Measurements from ENCODE around the gene SLC25A31.

Gene SLC25A31

GRCh38 chr4:127741247-127741646 lies 11.0 kb downstream of the SLC25A31 start:
- H3K9me3 ChIP-seq (ENCODE audit: control insufficient read depth in 1 of 2, low read length in 2 of 2), result no peaks in the 10 kb centered on the region
- no peak overlapping the region for H3K27ac ChIP-seq (ENCODE audit: low read length)
- H3K4me1 ChIP-seq (ENCODE audit: control insufficient read depth in 1 of 2, insufficient read depth in 2 of 2, low read length in 2 of 2), result no peaks in the 10 kb centered on the region
- no peaks in the 10 kb centered on the region for H3K36me3 ChIP-seq (ENCODE audit: control insufficient read depth in 1 of 2, insufficient read depth in 2 of 2, low read length in 2 of 2)
- no peaks in the 10 kb centered on the region for H3K27me3 ChIP-seq (ENCODE audit: low read depth, low read length)
- no peak overlapping the region for H3K4me3 ChIP-seq (ENCODE audit: low read depth in 1 of 2, low read length in 2 of 2)

- Histone ChIP-seq H3K27me3 (ENCODE audit: low read depth, low read length) (no peaks in the 10 kb centered on the region), H3K4me3 (ENCODE audit: low read depth in 1 of 2, low read length in 2 of 2) (no peak overlapping the region), H3K27ac (ENCODE audit: low read length) (no peak overlapping the region), H3K9me3 (ENCODE audit: control insufficient read depth in 1 of 2, low read length in 2 of 2) (peaks cover 9 to 10% of the 10 kb centered on the region in 2 donors), H3K4me1 (ENCODE audit: control insufficient read depth in 1 of 2, insufficient read depth in 2 of 2, low read length in 2 of 2) (no peaks in the 10 kb centered on the region), H3K36me3 (ENCODE audit: control insufficient read depth in 1 of 2, insufficient read depth in 2 of 2, low read length in 2 of 2) (no peaks in the 10 kb centered on the region)
These were observed 17.7 kb downstream of the SLC25A31 start for GRCh38 chr4:127747883-127748282.

DNA sequence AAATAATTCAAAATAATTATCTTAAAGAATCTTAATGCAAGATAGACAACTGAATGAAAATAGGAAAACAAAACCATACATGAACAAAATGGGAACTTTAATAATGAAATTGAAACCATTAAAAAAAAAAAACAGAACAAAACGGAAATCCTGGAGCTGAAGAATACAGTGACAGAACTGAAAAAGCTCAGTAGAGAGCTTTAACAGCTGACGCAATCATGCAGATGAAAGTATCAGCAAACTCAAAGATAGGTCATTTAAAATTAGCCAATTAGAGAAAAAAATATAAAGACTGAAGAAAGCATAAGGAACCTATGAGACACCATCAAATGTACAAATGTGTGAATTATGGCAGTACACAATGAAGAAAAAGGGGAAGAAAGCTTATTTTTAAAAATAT lies 18.8 kb downstream of the SLC25A31 start:
- no peak overlapping the region for H3K27ac ChIP-seq (ENCODE audit: low read length)
- no peaks in the 10 kb centered on the region for H3K4me1 ChIP-seq (ENCODE audit: control insufficient read depth in 1 of 2, insufficient read depth in 2 of 2, low read length in 2 of 2)
- no peak overlapping the region for H3K4me3 ChIP-seq (ENCODE audit: low read depth in 1 of 2, low read length in 2 of 2)
- H3K9me3 ChIP-seq (ENCODE audit: control insufficient read depth in 1 of 2, low read length in 2 of 2), result peaks cover 9 to 10% of the 10 kb centered on the region in 2 donors
- H3K36me3 ChIP-seq (ENCODE audit: control insufficient read depth in 1 of 2, insufficient read depth in 2 of 2, low read length in 2 of 2), result no peaks in the 10 kb centered on the region
- no peaks in the 10 kb centered on the region for H3K27me3 ChIP-seq (ENCODE audit: low read depth, low read length)

DNA sequence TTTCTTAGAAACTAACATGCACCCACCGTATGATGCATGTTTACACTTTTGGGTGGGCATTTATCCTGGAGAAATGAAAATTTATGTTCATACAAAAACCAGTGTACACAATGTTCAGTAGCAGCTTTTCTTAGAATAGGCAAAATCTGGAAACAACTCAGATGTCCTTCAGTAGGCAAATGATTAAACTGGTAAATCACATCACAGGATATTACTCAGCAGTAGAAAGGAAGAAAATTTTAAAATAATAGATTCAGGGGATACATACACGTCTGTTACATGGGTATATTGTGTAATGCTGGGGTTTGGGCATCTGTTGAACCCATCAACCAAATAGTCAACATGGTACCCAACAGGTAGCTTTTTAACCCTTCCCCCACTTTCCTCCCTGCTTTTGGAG lies 26.7 kb downstream of the SLC25A31 start:
- H3K27me3 ChIP-seq (ENCODE audit: low read depth, low read length), result no peaks in the 10 kb centered on the region

GRCh38 chr4:127759228-127759820 lies 29.1 kb downstream of the SLC25A31 start:
- no peak overlapping the region for H3K27ac ChIP-seq (ENCODE audit: low read length)
- no peaks in the 10 kb centered on the region for H3K36me3 ChIP-seq (ENCODE audit: control insufficient read depth in 1 of 2, insufficient read depth in 2 of 2, low read length in 2 of 2)
- no peaks in the 10 kb centered on the region for H3K27me3 ChIP-seq (ENCODE audit: low read depth, low read length)
- no peaks in the 10 kb centered on the region for H3K9me3 ChIP-seq (ENCODE audit: control insufficient read depth in 1 of 2, low read length in 2 of 2)
- H3K4me3 ChIP-seq (ENCODE audit: low read depth in 1 of 2, low read length in 2 of 2), result no peak overlapping the region
- no peaks in the 10 kb centered on the region for H3K4me1 ChIP-seq (ENCODE audit: control insufficient read depth in 1 of 2, insufficient read depth in 2 of 2, low read length in 2 of 2)

More for the DNA sequence above, 26.7 kb downstream of the SLC25A31 start:
- no peaks in the 10 kb centered on the region for H3K9me3 ChIP-seq (ENCODE audit: control insufficient read depth in 1 of 2, low read length in 2 of 2)
- H3K4me1 ChIP-seq (ENCODE audit: control insufficient read depth in 1 of 2, insufficient read depth in 2 of 2, low read length in 2 of 2), result no peaks in the 10 kb centered on the region
- no peak overlapping the region for H3K4me3 ChIP-seq (ENCODE audit: low read depth in 1 of 2, low read length in 2 of 2)
- H3K36me3 ChIP-seq (ENCODE audit: control insufficient read depth in 1 of 2, insufficient read depth in 2 of 2, low read length in 2 of 2), result no peaks in the 10 kb centered on the region
- no peak overlapping the region for H3K27ac ChIP-seq (ENCODE audit: low read length)

DNA sequence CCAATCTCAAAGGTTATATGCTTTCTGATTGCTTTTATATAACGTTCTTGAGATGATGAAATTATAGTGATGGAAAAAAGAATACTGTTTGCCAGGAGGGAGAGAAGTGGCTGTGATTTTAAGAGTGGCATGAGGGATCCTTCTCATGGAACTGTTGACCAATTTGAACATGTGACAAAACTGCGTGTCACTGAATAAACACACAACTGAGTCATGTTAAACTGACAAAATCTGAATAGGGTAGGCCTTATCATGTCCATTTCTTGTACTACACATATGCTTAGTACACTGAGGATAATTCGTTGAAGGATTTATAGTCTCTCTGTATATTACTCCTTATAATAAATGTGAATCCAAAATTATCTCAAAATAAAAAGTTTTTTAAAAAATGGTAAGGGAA lies 29.7 kb downstream of the SLC25A31 start:
- no peaks in the 10 kb centered on the region for H3K4me1 ChIP-seq (ENCODE audit: control insufficient read depth in 1 of 2, insufficient read depth in 2 of 2, low read length in 2 of 2)
- no peaks in the 10 kb centered on the region for H3K27me3 ChIP-seq (ENCODE audit: low read depth, low read length)
- no peak overlapping the region for H3K4me3 ChIP-seq (ENCODE audit: low read depth in 1 of 2, low read length in 2 of 2)
- no peak overlapping the region for H3K27ac ChIP-seq (ENCODE audit: low read length)
- H3K9me3 ChIP-seq (ENCODE audit: control insufficient read depth in 1 of 2, low read length in 2 of 2), result no peaks in the 10 kb centered on the region
- H3K36me3 ChIP-seq (ENCODE audit: control insufficient read depth in 1 of 2, insufficient read depth in 2 of 2, low read length in 2 of 2), result no peaks in the 10 kb centered on the region

GRCh38 chr4:127771535-127772275 lies 41.5 kb downstream of the SLC25A31 start:
- peaks cover 3% of the 10 kb centered on the region for H3K27me3 ChIP-seq (ENCODE audit: low read depth, low read length)

DNA sequence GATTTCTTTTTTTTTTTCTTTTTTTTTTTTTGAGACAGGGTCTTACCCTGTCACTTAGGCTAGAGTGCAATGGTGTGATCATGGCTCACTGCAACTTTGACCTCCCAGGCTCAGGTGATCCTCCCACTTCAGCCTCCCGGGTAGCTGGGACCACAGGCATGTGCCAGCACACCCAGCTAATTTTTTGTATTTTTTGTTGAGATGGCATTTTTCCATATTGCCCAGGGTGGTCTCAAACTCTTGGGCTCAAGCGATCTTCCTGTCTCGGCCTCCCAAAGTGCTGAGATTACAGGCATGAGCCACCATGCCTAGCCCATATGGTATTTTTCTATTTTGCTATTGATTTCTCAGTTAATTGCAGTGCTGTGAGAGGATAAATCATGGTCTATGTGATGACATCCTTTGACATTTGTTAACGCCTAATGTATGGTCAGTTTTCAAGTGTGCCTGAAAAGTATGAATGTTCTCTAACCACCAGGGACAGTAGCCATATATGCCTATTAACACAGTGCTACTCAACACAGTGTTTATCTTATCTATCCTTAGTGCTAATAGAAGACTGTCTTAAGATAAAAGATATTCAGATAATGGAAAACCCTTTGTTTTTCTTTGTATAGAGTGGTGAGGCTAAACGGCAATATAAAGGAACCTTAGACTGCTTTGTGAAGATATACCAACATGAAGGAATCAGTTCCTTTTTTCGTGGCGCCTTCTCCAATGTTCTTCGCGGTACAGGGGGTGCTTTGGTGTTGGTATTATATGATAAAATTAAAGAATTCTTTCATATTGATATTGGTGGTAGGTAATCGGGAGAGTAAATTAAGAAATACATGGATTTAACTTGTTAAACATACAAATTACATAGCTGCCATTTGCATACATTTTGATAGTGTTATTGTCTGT lies 42.8 kb downstream of the SLC25A31 start:
- Histone ChIP-seq H3K4me1 (ENCODE audit: control insufficient read depth in 1 of 2, insufficient read depth in 2 of 2, low read length in 2 of 2) (no peaks in the 10 kb centered on the region), H3K27me3 (ENCODE audit: low read depth, low read length) (peaks cover 3% of the 10 kb centered on the region)

More at GRCh38 chr4:127771535-127772275, 41.5 kb downstream of the SLC25A31 start:
- H3K27ac ChIP-seq (ENCODE audit: low read length), result no peak overlapping the region
- H3K4me3 ChIP-seq (ENCODE audit: low read depth in 1 of 2, low read length in 2 of 2), result no peak overlapping the region
- H3K9me3 ChIP-seq (ENCODE audit: control insufficient read depth in 1 of 2, low read length in 2 of 2), result no peaks in the 10 kb centered on the region
- no peaks in the 10 kb centered on the region for H3K4me1 ChIP-seq (ENCODE audit: control insufficient read depth in 1 of 2, insufficient read depth in 2 of 2, low read length in 2 of 2)
- H3K36me3 ChIP-seq (ENCODE audit: control insufficient read depth in 1 of 2, insufficient read depth in 2 of 2, low read length in 2 of 2), result no peaks in the 10 kb centered on the region

GRCh38 chr4:127775843-127776242 lies 45.6 kb downstream of the SLC25A31 start:
- Histone ChIP-seq H3K4me1 (ENCODE audit: control insufficient read depth in 1 of 2, insufficient read depth in 2 of 2, low read length in 2 of 2) (no peaks in the 10 kb centered on the region), H3K27ac (ENCODE audit: low read length) (no peak overlapping the region), H3K9me3 (ENCODE audit: control insufficient read depth in 1 of 2, low read length in 2 of 2) (no peaks in the 10 kb centered on the region), H3K27me3 (ENCODE audit: low read depth, low read length) (peaks cover 3% of the 10 kb centered on the region), H3K36me3 (ENCODE audit: control insufficient read depth in 1 of 2, insufficient read depth in 2 of 2, low read length in 2 of 2) (no peaks in the 10 kb centered on the region), H3K4me3 (ENCODE audit: low read depth in 1 of 2, low read length in 2 of 2) (no peak overlapping the region)

More for the DNA sequence above, 42.8 kb downstream of the SLC25A31 start:
- H3K27ac ChIP-seq (ENCODE audit: low read length), result no peak overlapping the region
- H3K36me3 ChIP-seq (ENCODE audit: control insufficient read depth in 1 of 2, insufficient read depth in 2 of 2, low read length in 2 of 2), result no peaks in the 10 kb centered on the region
- no peaks in the 10 kb centered on the region for H3K9me3 ChIP-seq (ENCODE audit: control insufficient read depth in 1 of 2, low read length in 2 of 2)
- no peak overlapping the region for H3K4me3 ChIP-seq (ENCODE audit: low read depth in 1 of 2, low read length in 2 of 2)

DNA sequence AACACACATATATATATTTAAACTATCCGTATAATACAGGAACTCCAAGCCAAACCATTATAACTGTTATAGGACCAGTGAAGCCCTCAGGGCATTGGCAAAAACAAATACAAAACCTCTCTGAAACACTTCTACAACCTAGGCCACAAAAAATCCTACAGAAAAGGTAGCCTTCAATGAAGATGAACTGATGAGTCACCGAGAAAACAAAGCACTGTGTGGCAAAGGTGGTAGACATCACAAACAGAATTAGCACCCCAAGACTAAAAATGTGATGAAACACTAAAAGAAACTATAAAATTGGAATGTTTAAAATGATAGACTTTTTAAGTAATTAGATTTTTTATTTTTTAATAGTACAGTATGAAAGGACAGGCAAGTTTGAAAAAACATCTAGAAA lies 46.4 kb downstream of the SLC25A31 start:
- H3K4me3 ChIP-seq (ENCODE audit: low read depth in 1 of 2, low read length in 2 of 2), result no peak overlapping the region
- no peaks in the 10 kb centered on the region for H3K36me3 ChIP-seq (ENCODE audit: control insufficient read depth in 1 of 2, insufficient read depth in 2 of 2, low read length in 2 of 2)
- H3K27me3 ChIP-seq (ENCODE audit: low read depth, low read length), result peaks cover 3% of the 10 kb centered on the region
- H3K27ac ChIP-seq (ENCODE audit: low read length), result no peak overlapping the region
- H3K4me1 ChIP-seq (ENCODE audit: control insufficient read depth in 1 of 2, insufficient read depth in 2 of 2, low read length in 2 of 2), result no peaks in the 10 kb centered on the region
- no peaks in the 10 kb centered on the region for H3K9me3 ChIP-seq (ENCODE audit: control insufficient read depth in 1 of 2, low read length in 2 of 2)

- Histone ChIP-seq H3K27me3 (ENCODE audit: low read depth, low read length) (peaks cover 3% of the 10 kb centered on the region), H3K27ac (ENCODE audit: low read length) (no peak overlapping the region), H3K4me3 (ENCODE audit: low read depth in 1 of 2, low read length in 2 of 2) (no peak overlapping the region), H3K4me1 (ENCODE audit: control insufficient read depth in 1 of 2, insufficient read depth in 2 of 2, low read length in 2 of 2) (no peaks in the 10 kb centered on the region), H3K9me3 (ENCODE audit: control insufficient read depth in 1 of 2, low read length in 2 of 2) (no peaks in the 10 kb centered on the region), H3K36me3 (ENCODE audit: control insufficient read depth in 1 of 2, insufficient read depth in 2 of 2, low read length in 2 of 2) (no peaks in the 10 kb centered on the region)
These were observed 47.3 kb downstream of the SLC25A31 start for GRCh38 chr4:127777487-127777886.
